WTC11 (cell line): ENCODE results near the gene MTPN.

Source experiments
- ATF2 ChIP-seq: sonication (generic); formaldehyde crosslinking; IDR thresholded peaks from 2 replicates; pipeline ENCODE4 v1.8.1; 2022; ENCODE audit warnings: low read depth, missing genetic modification reagents, borderline replicate concordance
- CTCF ChIP-seq: fragments of 200-600 bp; IDR thresholded peaks from 2 replicates; pipeline ENCODE4 v1.8.0; 2022; ENCODE audit warnings: antibody characterized with exemption
- E2F1 ChIP-seq: sonication (generic); formaldehyde crosslinking; IDR thresholded peaks from 2 replicates; pipeline ENCODE4 v1.8.0; 2022; ENCODE audit warnings: mild to moderate bottlenecking, missing genetic modification reagents
- ERG ChIP-seq: fragments of 250-450 bp; sonication (Bioruptor Pico); IDR thresholded peaks from 2 replicates; pipeline ENCODE4 v1.8.0; 2021; ENCODE audit warnings: mild to moderate bottlenecking
- GABPB1 ChIP-seq: sonication (generic); formaldehyde crosslinking; IDR thresholded peaks from 2 replicates; pipeline ENCODE4 v1.8.1; 2023; ENCODE audit warnings: mild to moderate bottlenecking, missing genetic modification reagents
- MAX ChIP-seq: sonication (generic); formaldehyde crosslinking; IDR thresholded peaks from 2 replicates; pipeline ENCODE4 v1.8.0; 2022; ENCODE audit warnings: mild to moderate bottlenecking, missing genetic modification reagents
- PRRX2 ChIP-seq: fragments of 250-450 bp; sonication (Bioruptor Pico); IDR thresholded peaks from 2 replicates; pipeline ENCODE4 v1.8.0; 2021; ENCODE audit warnings: mild to moderate bottlenecking
- SMAD3 ChIP-seq: sonication (generic); formaldehyde crosslinking; IDR thresholded peaks from 2 replicates; pipeline ENCODE4 v1.8.0; 2022; ENCODE audit warnings: missing genetic modification reagents, mild to moderate bottlenecking, borderline replicate concordance
- SP1 ChIP-seq: sonication (generic); formaldehyde crosslinking; conservative IDR thresholded peaks from 2 replicates; pipeline ENCODE4 v1.8.1; 2022; ENCODE audit warnings: missing genetic modification reagents
- TEAD4 ChIP-seq: sonication (generic); formaldehyde crosslinking; IDR thresholded peaks from 2 replicates; pipeline ENCODE4 v1.8.0; 2022; ENCODE audit warnings: mild to moderate bottlenecking, missing genetic modification reagents
- ZBTB21 ChIP-seq: sonication (generic); formaldehyde crosslinking; IDR thresholded peaks from 2 replicates; pipeline ENCODE4 v1.8.1; 2023; ENCODE audit warnings: mild to moderate bottlenecking, missing genetic modification reagents, borderline replicate concordance
- ZNF232 ChIP-seq: sonication (generic); formaldehyde crosslinking; IDR thresholded peaks from 2 replicates; pipeline ENCODE4 v1.8.0; 2022; ENCODE audit warnings: mild to moderate bottlenecking, missing genetic modification reagents

- no peak for TF ChIP-seq TEAD4 (CRISPR knock-in tag)
- TF ChIP-seq ATF2: no peak
- no peak for TF ChIP-seq ZBTB21 (CRISPR knock-in tag)
- TF ChIP-seq E2F1 (CRISPR knock-in tag): no peak
- no peak for TF ChIP-seq MAX (CRISPR knock-in tag)
- no peak for TF ChIP-seq SP1
- TF ChIP-seq ZNF232 (CRISPR knock-in tag): no peak
- no peak for TF ChIP-seq SMAD3 (CRISPR knock-in tag)
- no peak for TF ChIP-seq ERG (CRISPR knock-in tag)
- TF ChIP-seq GABPB1 (CRISPR knock-in tag): no peak
- no peak for TF ChIP-seq CTCF
- no peak for TF ChIP-seq PRRX2 (CRISPR knock-in tag)
These were observed 77.6 kb downstream of the MTPN start for GRCh38 chr7:135899458-135900064.
